AML-193 (cell line): ENCODE results near the gene GGCT.

Source experiments
- DNase-seq, 2 experiments: peaks; one replicate each; lab custom pipeline; 2025; lab: John Stamatoyannopoulos, UW

GGCT gene

GRCh38 chr7:30478349-30479201, 26.1 kb downstream of the GGCT start, which contains the start of gene NOD1:
Gene NOD1 (minus strand): TSS chr7:30478784. CDS start chr7:30456921, 21,863 bp downstream.
- DNase-seq = peak; percentile 65 to 73

GRCh38 chr7:30476459-30477145, 28.0 kb downstream of the GGCT start:
- DNase-seq = peak; percentile 55 to 56

- no peak for DNase-seq
Measured at GRCh38 chr7:30475580-30475979, 29.0 kb downstream of the GGCT start.

- no peak for DNase-seq
Measured at GRCh38 chr7:30474893-30475292, 29.7 kb downstream of the GGCT start.

- no peak for DNase-seq
Measured at GRCh38 chr7:30474485-30474884, 30.1 kb downstream of the GGCT start.

GRCh38 chr7:30473903-30474302, 30.7 kb downstream of the GGCT start:
- no peak for DNase-seq

GRCh38 chr7:30472784-30473775, 31.5 kb downstream of the GGCT start:
- DNase-seq = no peak

- DNase-seq = no peak
Measured at GRCh38 chr7:30472081-30472783, 32.4 kb downstream of the GGCT start.

- no peak for DNase-seq
Measured at GRCh38 chr7:30471205-30471604, 33.4 kb downstream of the GGCT start.

GRCh38 chr7:30470771-30471170, 33.9 kb downstream of the GGCT start:
- no peak for DNase-seq

- DNase-seq = no peak
Measured at GRCh38 chr7:30470163-30470770, 34.4 kb downstream of the GGCT start.

GRCh38 chr7:30469303-30469702, 35.3 kb downstream of the GGCT start:
- DNase-seq = no peak

- no peak for DNase-seq
Measured at GRCh38 chr7:30468791-30469190, 35.8 kb downstream of the GGCT start.

GRCh38 chr7:30468041-30468440, 36.6 kb downstream of the GGCT start:
- DNase-seq = peak; percentile 42 to 69

- no peak for DNase-seq
Measured at GRCh38 chr7:30467271-30467670, 37.4 kb downstream of the GGCT start.

GRCh38 chr7:30466266-30466665, 38.4 kb downstream of the GGCT start:
- DNase-seq = no peak

- no peak for DNase-seq
Measured at GRCh38 chr7:30465811-30466180, 38.8 kb downstream of the GGCT start.

GRCh38 chr7:30465046-30465810, 39.4 kb downstream of the GGCT start:
- no peak for DNase-seq

GRCh38 chr7:30464231-30464671, 40.4 kb downstream of the GGCT start:
- DNase-seq = no peak
